ENCODE results near the gene SMARCC2. TPM values are rescaled to one million over a fixed set of nuclear protein-coding genes. Genes with fewer than 3 reads are reported as not detected.

The SMARCC2 gene
- total RNA-seq, 1 donor from 2014 or later = 164 TPM

- Mint-ChIP-seq H3K27ac (ENCODE audit: unreplicated experiment) (peak overlapping the region; percentile 57), H3K9me3 (no peaks in the 10 kb centered on the region), H3K27me3 (ENCODE audit: low read depth) (no peaks in the 10 kb centered on the region), H3K36me3 (ENCODE audit: low read depth) (peaks cover 54% of the 10 kb centered on the region), H3K4me3 (no peak overlapping the region), H3K4me1 (no peaks in the 10 kb centered on the region)
- no peak for DNase-seq (ENCODE audit: low read depth, low spot score)
- TF ChIP-seq, protein P1, sequence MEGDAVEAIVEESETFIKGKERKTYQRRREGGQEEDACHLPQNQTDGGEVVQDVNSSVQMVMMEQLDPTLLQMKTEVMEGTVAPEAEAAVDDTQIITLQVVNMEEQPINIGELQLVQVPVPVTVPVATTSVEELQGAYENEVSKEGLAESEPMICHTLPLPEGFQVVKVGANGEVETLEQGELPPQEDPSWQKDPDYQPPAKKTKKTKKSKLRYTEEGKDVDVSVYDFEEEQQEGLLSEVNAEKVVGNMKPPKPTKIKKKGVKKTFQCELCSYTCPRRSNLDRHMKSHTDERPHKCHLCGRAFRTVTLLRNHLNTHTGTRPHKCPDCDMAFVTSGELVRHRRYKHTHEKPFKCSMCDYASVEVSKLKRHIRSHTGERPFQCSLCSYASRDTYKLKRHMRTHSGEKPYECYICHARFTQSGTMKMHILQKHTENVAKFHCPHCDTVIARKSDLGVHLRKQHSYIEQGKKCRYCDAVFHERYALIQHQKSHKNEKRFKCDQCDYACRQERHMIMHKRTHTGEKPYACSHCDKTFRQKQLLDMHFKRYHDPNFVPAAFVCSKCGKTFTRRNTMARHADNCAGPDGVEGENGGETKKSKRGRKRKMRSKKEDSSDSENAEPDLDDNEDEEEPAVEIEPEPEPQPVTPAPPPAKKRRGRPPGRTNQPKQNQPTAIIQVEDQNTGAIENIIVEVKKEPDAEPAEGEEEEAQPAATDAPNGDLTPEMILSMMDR (conservative IDR thresholded peaks at IDR 0.05) = no peak
Observed at GRCh38 chr12:56178347-56178746, 10.9 kb downstream of the SMARCC2 start.

- no peaks in the 10 kb centered on the region for H3K4me1 Mint-ChIP-seq
- H3K27me3 Mint-ChIP-seq (ENCODE audit: low read depth) = no peaks in the 10 kb centered on the region
- H3K4me3 Mint-ChIP-seq = no peak overlapping the region
- H3K27ac Mint-ChIP-seq (ENCODE audit: unreplicated experiment) = no peak overlapping the region
- no peak for DNase-seq (ENCODE audit: low read depth, low spot score)
- TF ChIP-seq, protein P1 (conservative IDR thresholded peaks at IDR 0.05) = no peak
- H3K9me3 Mint-ChIP-seq = no peaks in the 10 kb centered on the region
- peaks cover 39% of the 10 kb centered on the region for H3K36me3 Mint-ChIP-seq (ENCODE audit: low read depth)
Observed at GRCh38 chr12:56172839-56173238, 16.4 kb downstream of the SMARCC2 start.

DNA sequence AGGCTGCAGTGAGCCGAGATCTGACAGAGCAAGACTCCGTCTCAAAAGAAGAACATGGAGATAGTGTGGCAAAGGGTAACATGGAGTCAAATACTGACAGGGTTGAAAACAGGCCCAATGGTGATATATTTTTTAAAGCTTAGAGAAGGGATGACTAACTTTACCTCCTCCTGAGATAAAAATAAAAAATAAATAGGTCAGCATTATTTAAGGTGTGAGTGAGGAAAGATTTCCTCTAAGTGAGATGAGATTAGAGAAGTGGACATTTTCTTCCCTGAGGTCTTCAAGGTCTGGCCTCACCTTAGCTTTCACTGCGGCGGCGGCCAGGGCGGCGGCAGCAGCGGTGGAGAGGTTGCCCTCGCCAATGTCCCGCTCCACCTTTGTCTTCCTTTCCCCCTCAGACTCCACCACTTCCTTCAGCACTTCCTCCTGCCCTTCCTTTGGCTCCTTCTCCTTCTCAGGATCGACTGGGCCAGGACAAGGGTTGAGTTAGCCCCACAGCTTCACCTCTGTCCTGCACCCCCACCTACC, 20.0 kb downstream of the SMARCC2 start:
- Mint-ChIP-seq H3K4me3 (peak overlapping the region; percentile 25), H3K9me3 (no peaks in the 10 kb centered on the region), H3K27ac (ENCODE audit: unreplicated experiment) (no peak overlapping the region), H3K36me3 (ENCODE audit: low read depth) (peaks cover 33% of the 10 kb centered on the region), H3K27me3 (ENCODE audit: low read depth) (peaks cover 2% of the 10 kb centered on the region), H3K4me1 (no peaks in the 10 kb centered on the region)
- no peak for DNase-seq (ENCODE audit: low read depth, low spot score)
- TF ChIP-seq, protein P1 (conservative IDR thresholded peaks at IDR 0.05) = no peak

DNA sequence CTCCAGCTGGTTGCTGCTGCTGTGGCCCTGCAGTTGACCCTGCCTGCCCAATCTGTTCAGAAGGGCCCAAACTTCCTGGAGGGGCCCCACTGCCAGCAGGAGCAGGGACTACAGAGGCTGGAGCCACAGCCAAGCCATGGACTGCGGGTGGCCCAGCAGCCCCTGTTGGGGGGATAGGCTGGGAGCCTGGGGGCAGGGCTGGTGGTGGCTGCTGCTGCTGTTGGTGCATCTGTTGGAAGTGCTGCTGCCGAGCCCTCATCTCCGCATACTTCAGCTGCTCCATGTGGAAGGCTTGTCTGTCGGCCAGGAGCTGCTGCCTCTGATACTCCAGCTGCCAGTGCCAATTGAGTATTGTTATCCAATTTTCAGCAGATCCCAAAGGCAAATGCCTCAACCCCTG, 23.9 kb downstream of the SMARCC2 start:
- H3K9me3 Mint-ChIP-seq = no peaks in the 10 kb centered on the region
- H3K27me3 Mint-ChIP-seq (ENCODE audit: low read depth) = peaks cover 10% of the 10 kb centered on the region
- H3K36me3 Mint-ChIP-seq (ENCODE audit: low read depth) = peaks cover 35% of the 10 kb centered on the region
- TF ChIP-seq, protein P1 (conservative IDR thresholded peaks at IDR 0.05) = no peak
- H3K4me1 Mint-ChIP-seq = peaks cover 24% of the 10 kb centered on the region
- H3K27ac Mint-ChIP-seq (ENCODE audit: unreplicated experiment) = no peak overlapping the region
- peak overlapping the region; percentile 74 for H3K4me3 Mint-ChIP-seq
- DNase-seq (ENCODE audit: low read depth, low spot score) = no peak

DNA sequence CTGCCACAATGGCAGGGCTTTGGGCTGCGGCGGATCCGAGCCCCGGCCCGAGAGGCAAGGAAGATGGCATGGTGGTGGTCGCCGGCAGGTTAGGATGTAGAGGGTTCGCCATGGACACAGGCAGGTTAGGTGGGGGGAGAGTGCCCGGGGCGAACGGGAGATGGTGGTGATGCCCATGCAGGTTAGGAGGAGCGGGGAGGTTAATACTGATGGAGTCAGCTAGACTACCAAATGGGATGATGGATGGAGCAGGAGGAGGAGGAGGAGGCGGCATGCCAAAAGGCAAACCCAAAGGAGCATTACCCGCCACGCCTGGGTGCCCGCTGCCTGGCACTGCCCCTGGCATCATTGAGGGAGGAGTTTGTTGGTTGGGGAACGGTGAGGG, 24.9 kb downstream of the SMARCC2 start:
- Mint-ChIP-seq H3K36me3 (ENCODE audit: low read depth) (peaks cover 33% of the 10 kb centered on the region), H3K27ac (ENCODE audit: unreplicated experiment) (no peak overlapping the region), H3K4me3 (peak overlapping the region; percentile 29), H3K4me1 (peaks cover 34% of the 10 kb centered on the region), H3K9me3 (no peaks in the 10 kb centered on the region), H3K27me3 (ENCODE audit: low read depth) (peaks cover 11% of the 10 kb centered on the region)
- no peak for DNase-seq (ENCODE audit: low read depth, low spot score)
- TF ChIP-seq, protein P1 (conservative IDR thresholded peaks at IDR 0.05) = no peak

Data from neural crest cell (in vitro differentiated cells).